ENCODE data around the gene MAN2A1. TPM values are rescaled to one million over a fixed set of nuclear protein-coding genes. Genes with fewer than 3 reads are reported as not detected.
A peak's percentile ranks its signal among the peaks of the same experiment; 100 is the strongest.

The MAN2A1 gene
- total and polyA plus RNA-seq, 2 experiments from 2014 or later: 20.8 to 54.6 TPM

GRCh38 chr5:109866051-109866450 lies 176.3 kb downstream of the MAN2A1 start:
- Histone ChIP-seq H4K20me1 (ENCODE audit: insufficient read depth) (no peaks in the 10 kb centered on the region), H3K79me2 (ENCODE audit: insufficient read depth) (no peaks in the 10 kb centered on the region), H3K4me3 (0 out of 2 replicates have a peak overlapping the region, but pooled peaks have one; percentile 8), H3F3A (ENCODE audit: insufficient read depth) (peaks cover 38% of the 10 kb centered on the region), H3K4me1 (ENCODE audit: insufficient read depth) (peaks cover 51% of the 10 kb centered on the region), H3K9me3 (ENCODE audit: low read depth) (no peaks in the 10 kb centered on the region), H3K9me2 (ENCODE audit: insufficient read depth) (no peaks in the 10 kb centered on the region), H3K27ac (peak overlapping the region; percentile 87), H3K9ac (peak overlapping the region; percentile 31; the same call in 1 of the 2 replicates), H3K27me3 (replicated peaks; ENCODE audit: insufficient read depth) (no peaks in the 10 kb centered on the region), H3K36me3 (ENCODE audit: low read depth) (0 out of 2 replicates have a peak, but pooled peaks cover 6% of the 10 kb centered on the region), H2AFZ (no peak overlapping the region), H3K4me2 (ENCODE audit: unreplicated experiment) (peak overlapping the region; percentile 74)
- WGBS, 2 experiments (ENCODE audit: low coverage in 1 of 2, low lambda C conversion rate in 2 of 2, missing lambda C conversion rate in 2 of 2): 0 to 1% methylated on average over 2 of the region's 2 CpGs
- TF ChIP-seq EZH2 (IDR thresholded peaks at IDR 0.05; ENCODE audit: insufficient read depth, poor library complexity, severe bottlenecking) (no peak), EZH2phosphoT487 (IDR thresholded peaks at IDR 0.05; ENCODE audit: insufficient read depth, low read depth) (no peak)
- peak; percentile 82 for DNase-seq
- in situ Hi-C loops (cut with MboI): no loop called here

GRCh38 chr5:109868737-109869136 lies 179.0 kb downstream of the MAN2A1 start:
- H3K36me3 ChIP-seq (ENCODE audit: low read depth): 0 out of 2 replicates have a peak, but pooled peaks cover 6% of the 10 kb centered on the region
- H3F3A ChIP-seq (ENCODE audit: insufficient read depth): peaks cover 31% of the 10 kb centered on the region
- 44 to 46% methylated on average over 2 of the region's 2 CpGs for WGBS, 2 experiments (ENCODE audit: low coverage in 1 of 2, low lambda C conversion rate in 2 of 2, missing lambda C conversion rate in 2 of 2)
- H3K9me3 ChIP-seq (ENCODE audit: low read depth): no peaks in the 10 kb centered on the region
- H3K9me2 ChIP-seq (ENCODE audit: insufficient read depth): no peaks in the 10 kb centered on the region
- no peaks in the 10 kb centered on the region for H3K27me3 ChIP-seq (replicated peaks; ENCODE audit: insufficient read depth)
- DNase-seq: peak; percentile 53
- no peak for TF ChIP-seq EZH2 (IDR thresholded peaks at IDR 0.05; ENCODE audit: insufficient read depth, poor library complexity, severe bottlenecking)
- no peak for TF ChIP-seq EZH2phosphoT487 (IDR thresholded peaks at IDR 0.05; ENCODE audit: insufficient read depth, low read depth)
- H3K9ac ChIP-seq: no peak overlapping the region
- no peaks in the 10 kb centered on the region for H3K79me2 ChIP-seq (ENCODE audit: insufficient read depth)
- H3K27ac ChIP-seq: no peak overlapping the region
- no peak overlapping the region for H2AFZ ChIP-seq
- no peaks in the 10 kb centered on the region for H4K20me1 ChIP-seq (ENCODE audit: insufficient read depth)
- in situ Hi-C loops (cut with MboI): no loop called here
- peaks cover 45% of the 10 kb centered on the region for H3K4me1 ChIP-seq (ENCODE audit: insufficient read depth)
- no peak overlapping the region for H3K4me3 ChIP-seq
- peak overlapping the region; percentile 22 for H3K4me2 ChIP-seq (ENCODE audit: unreplicated experiment)

- H3K79me2 ChIP-seq (ENCODE audit: insufficient read depth): no peaks in the 10 kb centered on the region
- H2AFZ ChIP-seq: no peak overlapping the region
- no peaks in the 10 kb centered on the region for H3K9me2 ChIP-seq (ENCODE audit: insufficient read depth)
- no peaks in the 10 kb centered on the region for H3K36me3 ChIP-seq (ENCODE audit: low read depth)
- H4K20me1 ChIP-seq (ENCODE audit: insufficient read depth): no peaks in the 10 kb centered on the region
- no peak overlapping the region for H3K9ac ChIP-seq
- no peak overlapping the region for H3K4me2 ChIP-seq (ENCODE audit: unreplicated experiment)
- no peak for DNase-seq
- H3F3A ChIP-seq (ENCODE audit: insufficient read depth): peaks cover 25% of the 10 kb centered on the region
- H3K9me3 ChIP-seq (ENCODE audit: low read depth): no peaks in the 10 kb centered on the region
- TF ChIP-seq EZH2phosphoT487 (IDR thresholded peaks at IDR 0.05; ENCODE audit: insufficient read depth, low read depth) (no peak), EZH2 (IDR thresholded peaks at IDR 0.05; ENCODE audit: insufficient read depth, poor library complexity, severe bottlenecking) (no peak)
- in situ Hi-C loops (cut with MboI): no loop called here
- no peak overlapping the region for H3K27ac ChIP-seq
- no peak overlapping the region for H3K4me3 ChIP-seq
- WGBS, 2 experiments (ENCODE audit: low coverage in 1 of 2, low lambda C conversion rate in 2 of 2, missing lambda C conversion rate in 2 of 2): 98 to 99% methylated on average over 4 of the region's 4 CpGs
- peaks cover 23% of the 10 kb centered on the region for H3K4me1 ChIP-seq (ENCODE audit: insufficient read depth)
- no peaks in the 10 kb centered on the region for H3K27me3 ChIP-seq (replicated peaks; ENCODE audit: insufficient read depth)
Observed at GRCh38 chr5:109873687-109874086, 184.0 kb downstream of the MAN2A1 start.

- 95 to 98% methylated on average over 2 of the region's 2 CpGs for WGBS, 2 experiments (ENCODE audit: low coverage in 1 of 2, low lambda C conversion rate in 2 of 2, missing lambda C conversion rate in 2 of 2)
- Histone ChIP-seq H3K27me3 (replicated peaks; ENCODE audit: insufficient read depth) (no peaks in the 10 kb centered on the region), H3K9me2 (ENCODE audit: insufficient read depth) (no peaks in the 10 kb centered on the region), H3K4me3 (no peak overlapping the region), H3K79me2 (ENCODE audit: insufficient read depth) (no peaks in the 10 kb centered on the region), H3K36me3 (ENCODE audit: low read depth) (no peaks in the 10 kb centered on the region), H3F3A (ENCODE audit: insufficient read depth) (peaks cover 24% of the 10 kb centered on the region), H3K9me3 (ENCODE audit: low read depth) (no peaks in the 10 kb centered on the region), H3K4me1 (ENCODE audit: insufficient read depth) (peaks cover 18% of the 10 kb centered on the region), H3K9ac (no peak overlapping the region), H2AFZ (no peak overlapping the region), H3K4me2 (ENCODE audit: unreplicated experiment) (no peak overlapping the region), H3K27ac (no peak overlapping the region), H4K20me1 (ENCODE audit: insufficient read depth) (no peaks in the 10 kb centered on the region)
- TF ChIP-seq EZH2 (IDR thresholded peaks at IDR 0.05; ENCODE audit: insufficient read depth, poor library complexity, severe bottlenecking) (no peak), EZH2phosphoT487 (IDR thresholded peaks at IDR 0.05; ENCODE audit: insufficient read depth, low read depth) (no peak)
- DNase-seq: no peak
- in situ Hi-C loops (cut with MboI): no loop called here
Observed at GRCh38 chr5:109874108-109874507, 184.4 kb downstream of the MAN2A1 start.
